Measurements from ENCODE around the gene ZAP70.

ZAP70 gene

DNA sequence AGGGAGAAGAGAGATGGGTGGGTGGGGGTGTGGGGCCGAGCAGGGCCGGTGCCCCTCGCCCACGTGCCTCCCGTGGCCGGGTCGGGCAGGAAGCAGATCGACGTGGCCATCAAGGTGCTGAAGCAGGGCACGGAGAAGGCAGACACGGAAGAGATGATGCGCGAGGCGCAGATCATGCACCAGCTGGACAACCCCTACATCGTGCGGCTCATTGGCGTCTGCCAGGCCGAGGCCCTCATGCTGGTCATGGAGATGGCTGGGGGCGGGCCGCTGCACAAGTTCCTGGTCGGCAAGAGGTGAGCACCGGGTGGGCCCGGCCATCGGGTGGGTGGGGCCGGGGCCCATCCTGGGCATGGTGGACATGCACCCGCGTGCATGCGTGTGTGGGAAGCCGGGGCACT, 21.8 kb downstream of the ZAP70 start:
- DNase-seq, result no peak

DNA sequence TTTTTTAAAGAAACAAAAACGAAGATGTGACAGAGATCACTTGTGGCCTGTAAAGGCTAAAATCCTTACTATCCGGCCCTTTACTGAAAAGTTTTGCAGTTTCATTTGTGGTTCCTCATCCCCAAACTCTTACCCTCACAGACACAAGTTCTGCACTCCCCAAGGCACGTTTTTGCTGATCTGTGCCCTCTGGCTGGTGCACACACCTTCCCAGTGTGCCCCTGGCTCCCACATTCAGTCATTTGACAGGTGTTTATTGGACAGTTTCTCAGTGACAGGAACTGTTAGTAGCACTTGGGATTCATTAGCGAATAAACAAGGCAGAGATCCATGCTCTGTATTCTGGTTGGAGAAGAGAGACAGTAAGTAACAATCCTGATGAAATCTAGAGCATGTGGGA, 22.8 kb downstream of the ZAP70 start:
- no peak for DNase-seq

DNA sequence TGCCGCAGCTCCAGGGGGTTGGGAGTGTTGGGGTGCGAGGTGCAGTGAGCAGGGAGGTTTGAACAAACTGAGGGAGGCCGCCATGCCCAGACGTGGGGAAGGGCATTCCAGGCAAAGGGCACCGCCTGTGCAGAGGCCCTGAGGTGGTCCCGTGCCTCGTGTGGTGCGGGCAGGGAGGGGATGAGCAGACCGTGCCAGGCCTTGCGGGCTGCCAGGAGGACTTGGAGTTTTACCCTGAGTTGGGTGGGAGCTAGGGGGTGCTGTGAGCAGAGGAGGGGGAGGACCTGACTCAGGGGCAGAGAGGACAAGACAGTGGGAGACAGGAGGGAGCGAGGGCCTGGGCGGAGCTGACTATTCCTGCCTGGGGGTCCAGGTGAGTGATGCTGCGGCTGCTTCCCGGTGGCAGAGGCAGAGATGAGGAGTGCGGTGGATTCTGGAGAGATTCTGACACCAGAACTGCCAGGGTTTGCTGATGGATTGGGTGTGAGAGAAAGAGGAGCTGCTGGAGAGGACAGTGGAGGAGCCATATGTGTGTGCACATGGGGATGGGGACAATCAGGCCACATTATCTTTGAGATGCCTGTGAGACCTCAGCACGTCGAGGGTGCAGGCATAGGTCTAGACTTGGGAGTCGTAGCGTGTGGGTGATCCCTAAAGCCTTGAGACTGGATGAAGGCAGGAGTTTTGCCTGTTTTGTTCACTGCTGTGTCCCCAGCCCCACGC, 23.4 kb downstream of the ZAP70 start:
- no peak for DNase-seq

DNA sequence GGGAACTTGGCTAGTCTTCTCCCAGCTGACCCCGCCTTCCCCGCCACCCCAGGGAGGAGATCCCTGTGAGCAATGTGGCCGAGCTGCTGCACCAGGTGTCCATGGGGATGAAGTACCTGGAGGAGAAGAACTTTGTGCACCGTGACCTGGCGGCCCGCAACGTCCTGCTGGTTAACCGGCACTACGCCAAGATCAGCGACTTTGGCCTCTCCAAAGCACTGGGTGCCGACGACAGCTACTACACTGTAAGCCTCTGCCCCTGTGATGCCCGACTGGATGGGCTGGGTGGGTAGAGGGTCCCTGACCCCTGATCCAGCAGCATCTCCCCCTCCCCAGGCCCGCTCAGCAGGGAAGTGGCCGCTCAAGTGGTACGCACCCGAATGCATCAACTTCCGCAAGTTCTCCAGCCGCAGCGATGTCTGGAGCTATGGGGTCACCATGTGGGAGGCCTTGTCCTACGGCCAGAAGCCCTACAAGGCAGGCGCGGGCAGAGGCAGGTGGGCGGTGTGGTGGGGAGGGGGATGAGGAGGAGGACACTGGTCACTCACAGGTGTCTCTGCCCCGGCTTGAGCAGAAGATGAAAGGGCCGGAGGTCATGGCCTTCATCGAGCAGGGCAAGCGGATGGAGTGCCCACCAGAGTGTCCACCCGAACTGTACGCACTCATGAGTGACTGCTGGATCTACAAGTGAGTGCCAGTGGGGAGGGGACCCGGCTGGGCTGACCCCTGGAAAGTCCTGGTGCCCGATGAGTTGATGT, 24.2 kb downstream of the ZAP70 start:
- DNase-seq, result no peak

DNA sequence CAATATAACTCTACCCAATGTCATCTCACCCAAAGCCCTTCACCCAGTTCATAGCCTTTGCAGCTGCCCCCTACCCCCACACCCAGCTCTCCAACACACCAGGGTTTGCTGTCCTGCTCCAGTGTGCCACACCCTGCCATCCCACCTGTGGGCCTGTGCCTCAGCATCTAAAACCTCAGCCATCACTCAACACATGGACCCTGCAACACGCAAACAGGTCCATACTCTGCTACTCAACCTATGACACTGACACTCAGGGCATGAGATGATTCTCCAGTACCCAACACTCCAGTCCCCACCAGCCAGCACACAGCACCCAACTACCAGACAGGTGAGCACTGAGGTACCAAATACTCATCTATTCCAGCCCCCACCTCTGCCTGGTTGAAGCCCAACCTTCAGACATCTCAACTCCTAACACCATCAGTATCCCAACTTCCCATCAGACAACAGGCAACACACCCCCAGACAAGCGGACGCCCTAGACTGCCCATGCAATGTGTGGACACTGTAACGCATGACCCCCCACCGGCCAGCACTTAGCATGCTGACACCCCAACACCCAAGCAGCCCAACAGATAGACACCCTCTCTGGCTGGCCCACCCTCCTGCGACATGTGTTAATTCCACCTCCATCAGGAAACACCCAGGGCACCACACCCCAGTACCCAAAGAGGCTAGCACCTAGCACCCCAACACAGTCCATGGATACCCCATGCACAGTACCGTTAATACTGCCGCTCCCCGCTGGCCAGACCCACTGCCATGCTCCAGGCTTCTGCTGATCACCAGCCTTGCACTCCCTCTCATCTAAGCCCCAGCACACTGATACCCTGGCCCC, 25.0 kb downstream of the ZAP70 start:
- DNase-seq, result no peak

DNA sequence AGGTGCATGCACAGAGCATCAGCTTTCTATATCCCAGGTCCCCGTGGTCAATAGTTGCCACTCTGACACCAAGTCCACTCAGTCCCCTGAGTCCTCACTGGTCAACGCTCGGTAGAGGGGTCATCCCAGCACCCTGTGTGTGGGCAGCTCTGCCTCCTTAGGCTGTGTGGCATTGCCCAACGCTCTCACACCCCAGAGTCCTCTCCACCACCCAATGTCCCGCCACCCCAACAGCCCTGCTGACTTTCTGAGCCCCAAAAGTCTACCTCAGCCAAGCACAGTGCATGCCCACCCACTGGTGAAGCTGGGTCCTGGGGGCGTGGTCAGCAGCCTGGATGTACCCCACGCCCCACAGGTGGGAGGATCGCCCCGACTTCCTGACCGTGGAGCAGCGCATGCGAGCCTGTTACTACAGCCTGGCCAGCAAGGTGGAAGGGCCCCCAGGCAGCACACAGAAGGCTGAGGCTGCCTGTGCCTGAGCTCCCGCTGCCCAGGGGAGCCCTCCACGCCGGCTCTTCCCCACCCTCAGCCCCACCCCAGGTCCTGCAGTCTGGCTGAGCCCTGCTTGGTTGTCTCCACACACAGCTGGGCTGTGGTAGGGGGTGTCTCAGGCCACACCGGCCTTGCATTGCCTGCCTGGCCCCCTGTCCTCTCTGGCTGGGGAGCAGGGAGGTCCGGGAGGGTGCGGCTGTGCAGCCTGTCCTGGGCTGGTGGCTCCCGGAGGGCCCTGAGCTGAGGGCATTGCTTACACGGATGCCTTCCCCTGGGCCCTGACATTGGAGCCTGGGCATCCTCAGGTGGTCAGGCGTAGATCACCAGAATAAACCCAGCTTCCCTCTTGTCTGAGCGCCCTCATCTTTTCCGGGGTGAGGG, 25.9 kb downstream of the ZAP70 start:
- no peak for DNase-seq

DNA sequence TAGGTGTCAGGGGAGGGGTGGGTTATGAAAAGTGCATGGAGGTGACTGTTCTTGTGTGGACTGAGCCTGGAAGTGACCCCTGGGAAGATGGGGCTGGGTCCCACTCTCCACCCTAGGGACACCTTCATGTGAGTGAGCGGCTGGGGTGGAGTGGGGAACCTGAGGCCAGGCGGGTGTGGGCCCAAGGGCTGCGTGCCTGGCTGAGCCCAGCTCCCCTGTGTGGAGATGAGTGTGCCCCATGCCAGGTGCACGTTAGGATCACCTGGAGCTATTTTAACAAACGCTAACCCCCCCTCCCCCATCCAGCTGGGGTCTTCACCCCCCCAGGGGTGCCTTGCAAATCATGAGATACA, 26.5 kb downstream of the ZAP70 start:
- no peak for DNase-seq

DNA sequence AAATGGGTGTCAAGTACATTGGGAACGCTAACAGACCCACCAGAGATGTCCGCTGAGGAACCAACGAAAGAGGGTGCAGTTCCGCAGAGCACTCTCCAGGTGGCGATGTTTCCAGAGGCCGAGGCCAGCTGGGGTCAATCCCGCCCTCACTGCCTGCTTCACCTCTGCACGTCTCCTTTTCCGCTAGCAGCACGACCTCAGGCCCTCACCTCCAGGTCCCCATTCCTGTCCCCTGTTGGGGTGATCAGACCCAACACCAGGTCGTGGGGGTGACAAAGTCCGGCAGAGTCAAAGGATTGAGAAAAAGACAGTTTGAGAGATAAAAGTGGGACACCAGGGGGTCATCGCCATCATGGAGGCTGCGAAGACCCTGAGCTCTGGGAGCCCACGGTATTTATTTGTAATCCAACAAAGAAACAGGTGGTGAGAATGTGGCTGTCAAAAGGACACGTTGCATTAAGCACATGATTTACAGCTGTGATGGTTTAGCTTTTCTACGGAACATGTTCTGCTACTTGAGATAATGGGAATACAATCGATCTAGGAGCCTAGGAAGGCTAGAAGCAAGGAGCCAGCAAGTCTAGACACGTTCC, 27.3 kb downstream of the ZAP70 start:
- peak; percentile 28 for DNase-seq

DNA sequence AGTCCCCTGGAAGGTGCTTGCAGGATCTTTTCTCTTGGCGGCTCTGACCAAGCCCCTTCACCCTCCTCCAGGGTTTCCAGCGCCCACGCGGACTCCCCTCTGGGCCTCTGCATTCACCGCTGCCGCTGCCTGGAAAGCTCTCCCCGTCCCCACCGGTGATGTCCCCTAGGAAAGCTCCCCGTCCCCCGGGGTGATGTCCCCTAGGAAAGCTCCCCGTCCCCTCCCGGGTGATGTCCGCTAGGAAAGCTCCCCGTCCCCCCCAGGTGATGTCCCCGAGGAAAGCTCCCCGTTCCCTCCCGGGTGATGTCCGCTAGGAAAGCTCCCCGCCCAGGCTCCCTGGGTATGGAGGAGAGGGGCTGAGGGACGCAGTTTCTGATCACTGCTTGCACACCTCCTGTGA, 27.9 kb downstream of the ZAP70 start:
- DNase-seq, result no peak

DNA sequence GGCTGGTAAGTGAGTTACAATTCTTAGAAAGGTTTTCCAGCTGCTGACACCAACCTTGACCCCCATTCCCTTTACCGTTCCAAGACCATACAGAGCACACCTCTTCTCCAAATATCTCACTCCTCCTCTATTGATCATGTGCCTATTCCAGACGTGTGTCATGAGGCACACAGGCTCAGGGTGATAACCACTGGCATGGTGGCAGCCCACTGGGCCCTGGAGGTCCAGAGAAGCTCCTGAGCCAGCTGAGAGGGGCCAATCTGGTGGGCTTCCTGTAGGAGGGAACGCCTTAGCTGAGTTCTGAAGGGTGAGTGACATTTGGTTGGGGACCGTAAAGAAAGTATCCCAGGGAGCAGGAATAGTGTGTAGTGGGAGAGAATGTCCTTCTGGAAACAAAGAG, 28.3 kb downstream of the ZAP70 start:
- DNase-seq, result no peak

DNA sequence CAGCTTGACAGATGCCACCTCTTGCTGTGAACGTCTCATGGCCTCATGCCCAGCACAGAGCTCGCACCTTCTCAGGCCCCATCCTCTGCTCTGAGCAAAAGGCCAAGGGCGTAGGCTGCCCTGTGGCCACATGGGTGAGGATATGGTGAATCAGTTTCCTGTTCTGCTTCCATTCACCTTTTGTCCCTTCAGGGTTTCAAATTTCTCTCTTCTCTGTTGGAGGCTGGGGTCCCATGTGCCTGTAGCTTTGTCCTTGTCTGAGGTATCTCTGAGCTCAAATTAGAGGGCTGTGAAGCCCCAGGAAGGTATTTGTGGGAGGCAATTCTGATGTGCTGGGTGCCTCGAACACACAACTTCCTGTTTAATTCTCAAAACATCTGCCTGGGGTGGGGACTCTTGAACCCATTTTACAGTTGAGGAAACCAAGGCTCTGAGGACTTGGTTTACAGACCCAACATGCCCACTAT, 29.0 kb downstream of the ZAP70 start:
- DNase-seq, result no peak

DNA sequence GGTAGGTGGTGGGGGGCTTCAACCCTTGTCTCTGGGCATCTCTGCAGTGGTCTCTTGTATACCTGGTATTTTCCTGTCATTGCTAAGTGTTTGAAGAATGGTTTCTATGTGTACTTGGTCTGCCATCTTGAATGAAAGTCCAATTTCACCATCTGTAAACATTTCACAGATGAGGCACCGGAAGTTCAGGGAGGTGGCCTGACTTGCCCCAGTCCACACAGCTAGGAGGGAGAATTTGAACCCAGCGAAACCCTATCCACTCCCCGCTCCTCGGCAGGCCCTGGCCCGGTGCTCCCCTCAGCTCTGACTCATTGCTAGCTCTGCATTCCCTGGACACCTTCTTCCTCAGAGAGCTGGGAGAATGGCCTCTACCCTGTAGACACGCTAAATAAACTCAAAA, 30.5 kb downstream of the ZAP70 start:
- no peak for DNase-seq

DNA sequence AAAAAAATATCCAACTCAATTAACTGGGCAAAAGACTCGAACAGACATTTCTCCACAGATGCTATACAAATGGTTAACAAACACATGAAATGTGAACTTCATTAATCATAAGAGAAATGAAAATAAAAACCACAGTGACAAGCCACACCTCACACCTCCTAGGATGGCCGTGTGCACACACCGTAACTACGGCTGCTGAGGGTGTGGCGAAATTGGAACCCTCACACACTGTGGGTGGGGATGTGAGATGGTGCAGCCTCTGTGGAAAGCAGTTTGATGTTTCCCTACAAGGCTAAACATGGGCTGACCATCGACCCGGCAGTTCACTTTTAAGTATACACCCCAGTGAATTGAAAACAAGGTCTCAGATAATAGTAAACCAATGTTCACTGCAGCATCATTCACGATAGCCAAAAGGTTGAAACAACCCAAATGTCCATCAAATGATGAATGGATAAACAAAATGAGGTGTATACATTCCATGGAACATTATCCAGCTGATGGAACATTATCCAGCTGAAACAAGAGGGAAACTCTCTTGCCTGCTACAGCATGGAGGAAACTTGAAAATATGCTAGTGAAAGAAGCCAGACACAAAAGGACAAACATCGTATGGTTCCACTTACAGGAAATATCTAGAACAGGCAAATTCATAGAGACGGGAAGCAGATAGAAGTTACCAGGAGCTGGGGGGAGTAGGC, 32.2 kb downstream of the ZAP70 start:
- no peak for DNase-seq

DNA sequence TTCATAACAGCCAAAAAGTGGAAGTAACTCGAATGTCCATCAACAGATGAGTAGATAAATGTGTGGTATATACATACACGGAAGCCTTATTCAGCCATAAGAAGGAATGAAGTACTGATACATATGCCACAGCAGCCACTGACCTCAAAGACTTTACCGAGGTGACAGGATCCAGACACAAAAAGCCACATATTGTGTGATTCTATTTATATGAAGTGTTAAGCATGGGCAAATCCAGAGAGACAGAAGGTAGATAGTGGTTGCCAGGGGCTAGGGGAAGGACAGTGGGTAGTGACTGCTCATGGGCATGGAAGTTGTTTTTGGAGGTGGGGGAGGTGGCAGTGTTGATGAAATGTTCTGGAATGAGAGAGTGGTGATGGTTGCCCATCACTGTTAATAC, 33.9 kb downstream of the ZAP70 start:
- no peak for DNase-seq

DNA sequence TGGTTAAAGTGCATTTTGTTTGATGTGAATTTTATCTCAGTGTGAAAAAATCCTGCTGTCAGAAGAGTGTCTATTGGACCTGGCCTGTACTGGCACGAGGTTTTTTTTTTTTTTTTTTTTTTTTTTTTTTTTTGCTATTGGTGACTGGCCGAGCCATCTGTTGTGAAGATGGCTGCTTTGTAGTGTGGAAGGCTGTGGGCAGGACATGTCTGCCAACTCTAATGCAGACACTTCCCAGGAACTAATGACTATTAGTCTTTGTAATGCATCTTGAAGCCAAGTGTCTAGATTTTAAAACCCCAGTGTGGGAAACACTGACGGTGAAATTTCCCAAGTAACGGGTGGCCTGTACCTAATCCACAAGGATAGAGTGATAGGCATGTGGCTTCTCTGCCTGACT, 34.3 kb downstream of the ZAP70 start:
- DNase-seq, result no peak

DNA sequence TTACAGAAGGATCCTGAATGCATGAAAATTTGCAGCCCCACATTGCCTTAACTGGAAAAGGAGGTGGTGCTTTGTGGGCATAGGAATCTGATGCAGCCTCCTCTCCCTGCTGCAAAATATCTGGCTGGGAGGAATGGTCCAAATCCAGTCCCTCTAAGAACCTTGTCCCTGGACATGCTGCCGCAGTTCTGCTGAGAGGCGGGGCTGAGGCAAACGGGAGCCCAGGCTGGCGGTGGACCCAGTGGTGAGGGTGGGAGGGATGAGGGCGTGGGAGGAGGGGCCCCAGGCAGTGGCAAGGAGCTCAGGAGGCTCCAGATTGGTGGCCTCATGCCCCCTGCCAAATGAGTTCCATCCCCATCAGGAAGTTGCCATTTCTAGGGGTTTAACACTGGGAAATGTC, 36.2 kb downstream of the ZAP70 start:
- no peak for DNase-seq

DNA sequence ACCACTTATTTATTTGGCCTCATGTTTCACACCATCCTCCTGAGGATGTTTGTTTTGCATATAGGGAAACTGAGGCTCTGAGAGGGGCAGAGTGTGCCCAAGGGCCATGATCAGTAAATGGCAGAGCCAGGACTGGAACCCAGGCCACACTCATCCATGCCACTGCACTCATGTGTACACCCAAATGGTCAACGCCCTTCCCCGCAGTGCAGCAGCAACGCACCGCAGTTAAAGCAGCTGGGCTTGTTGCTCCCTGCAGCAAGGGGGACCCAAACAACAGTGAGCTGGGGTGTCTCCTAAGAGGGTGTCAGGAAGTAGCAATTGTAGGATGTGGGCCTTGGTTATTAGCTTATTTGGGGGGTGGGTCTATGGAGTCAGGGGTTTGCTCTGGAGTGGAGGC, 36.6 kb downstream of the ZAP70 start:
- no peak for DNase-seq

DNA sequence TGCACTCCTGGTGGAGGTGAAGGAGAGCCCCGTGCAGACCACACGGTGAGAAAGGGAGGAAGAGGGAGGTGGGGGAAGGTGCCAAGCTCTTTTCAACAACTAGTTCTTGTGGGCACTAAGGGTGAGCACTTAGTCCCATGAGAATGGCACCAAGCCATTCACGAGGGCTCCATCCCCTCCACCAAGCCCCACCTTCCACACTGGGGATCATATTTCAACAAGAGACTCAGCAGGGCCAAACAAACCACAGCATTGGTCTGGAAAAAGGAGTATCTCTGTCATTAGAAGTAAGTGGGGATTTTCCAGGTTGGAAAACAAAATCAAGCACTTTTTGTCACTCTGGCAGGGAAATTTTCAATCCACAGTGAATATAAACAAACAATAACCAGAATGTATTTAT, 38.4 kb downstream of the ZAP70 start:
- peak; percentile 34 for DNase-seq

DNA sequence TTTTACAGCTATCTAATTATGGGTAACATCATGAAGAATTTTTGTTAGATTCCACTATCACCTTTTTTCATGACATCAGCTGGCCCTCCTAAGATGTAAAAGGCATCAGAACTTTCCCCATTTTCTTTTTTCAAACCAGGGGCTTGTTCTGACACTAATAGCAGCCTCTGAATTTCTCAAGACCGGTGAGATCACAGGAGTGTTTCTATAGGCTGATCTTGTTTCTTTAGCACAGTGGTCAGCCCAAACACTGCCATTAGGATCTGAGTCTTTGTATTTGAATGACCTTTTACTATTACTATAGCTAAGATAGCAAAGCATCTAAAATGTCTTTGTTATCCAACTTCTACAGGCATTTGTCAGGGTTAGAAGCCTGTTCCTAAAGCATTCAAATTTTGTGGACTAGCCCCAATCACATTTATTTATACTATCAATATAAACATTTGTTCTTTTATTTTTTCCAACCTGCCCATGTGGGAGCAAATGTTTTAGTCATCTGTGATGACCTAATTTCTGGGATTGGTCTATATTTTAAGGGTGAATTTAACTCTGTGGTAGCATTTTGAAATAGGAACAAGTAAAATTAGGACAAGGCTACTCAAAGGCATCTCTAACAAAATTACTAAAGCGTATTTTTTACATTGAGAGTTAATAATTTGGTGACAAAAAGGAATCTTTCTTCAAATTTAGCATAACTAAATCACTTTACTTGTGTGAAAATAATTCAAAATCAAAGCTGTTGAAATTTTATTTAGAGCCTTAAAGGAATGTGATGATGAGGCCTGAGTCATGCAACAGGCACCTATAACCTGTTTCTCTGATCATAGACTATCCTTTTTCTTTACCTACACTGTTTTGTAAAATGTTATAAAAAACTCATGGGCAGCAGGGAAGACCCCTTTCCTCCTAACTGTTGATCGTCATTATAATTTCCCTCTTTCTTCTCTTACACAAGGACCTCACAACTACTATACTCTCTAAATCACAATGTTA, 39.3 kb downstream of the ZAP70 start:
- no peak for DNase-seq

DNA sequence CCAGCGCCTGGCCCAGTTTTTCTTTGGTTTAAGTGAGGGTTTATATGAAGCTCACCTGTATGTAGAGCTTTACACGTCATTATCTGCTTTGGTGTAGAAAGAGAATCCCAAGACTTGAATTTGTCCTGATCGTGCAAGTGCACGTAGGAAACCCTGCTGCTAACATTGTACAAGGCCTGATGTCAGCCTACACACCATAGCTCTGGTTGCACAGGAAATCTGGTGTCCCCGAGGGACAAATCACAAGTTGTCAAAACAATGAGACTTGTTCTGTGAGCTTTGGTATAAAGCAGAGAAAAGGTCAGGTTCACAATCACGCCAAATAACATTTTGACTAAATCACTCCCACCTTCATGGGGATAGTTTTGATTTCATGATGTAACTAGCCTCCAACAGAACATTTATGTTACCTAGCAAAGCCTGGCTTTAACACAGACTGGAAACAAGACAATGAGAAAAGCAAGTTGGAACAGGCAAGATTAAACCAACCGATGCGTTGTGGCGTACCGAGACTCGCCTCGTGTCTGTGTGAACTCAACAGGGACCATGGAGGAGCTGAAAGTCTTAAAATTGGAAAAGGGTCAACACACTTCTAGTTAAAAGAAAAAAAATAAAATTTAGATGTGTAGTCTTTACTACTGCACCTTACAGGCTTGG, 41.4 kb downstream of the ZAP70 start:
- DNase-seq, result no peak
